HG03045 (cell line): Measurements from ENCODE around the gene ASB1.
"Not testable (repeated sequence)": the region's sequence is repeated elsewhere in the genome, so short reads cannot be mapped to it uniquely, and the experiment has no call there.

Experiments
- ATAC-seq: cut with Tn5 transposase; IDR thresholded peaks from one replicate; pipeline ENCODE4 v1.9.1; 2021; ENCODE audit warnings: mild to moderate bottlenecking, moderate library complexity; ENCODE audit not compliant: unreplicated experiment

The ASB1 gene

DNA sequence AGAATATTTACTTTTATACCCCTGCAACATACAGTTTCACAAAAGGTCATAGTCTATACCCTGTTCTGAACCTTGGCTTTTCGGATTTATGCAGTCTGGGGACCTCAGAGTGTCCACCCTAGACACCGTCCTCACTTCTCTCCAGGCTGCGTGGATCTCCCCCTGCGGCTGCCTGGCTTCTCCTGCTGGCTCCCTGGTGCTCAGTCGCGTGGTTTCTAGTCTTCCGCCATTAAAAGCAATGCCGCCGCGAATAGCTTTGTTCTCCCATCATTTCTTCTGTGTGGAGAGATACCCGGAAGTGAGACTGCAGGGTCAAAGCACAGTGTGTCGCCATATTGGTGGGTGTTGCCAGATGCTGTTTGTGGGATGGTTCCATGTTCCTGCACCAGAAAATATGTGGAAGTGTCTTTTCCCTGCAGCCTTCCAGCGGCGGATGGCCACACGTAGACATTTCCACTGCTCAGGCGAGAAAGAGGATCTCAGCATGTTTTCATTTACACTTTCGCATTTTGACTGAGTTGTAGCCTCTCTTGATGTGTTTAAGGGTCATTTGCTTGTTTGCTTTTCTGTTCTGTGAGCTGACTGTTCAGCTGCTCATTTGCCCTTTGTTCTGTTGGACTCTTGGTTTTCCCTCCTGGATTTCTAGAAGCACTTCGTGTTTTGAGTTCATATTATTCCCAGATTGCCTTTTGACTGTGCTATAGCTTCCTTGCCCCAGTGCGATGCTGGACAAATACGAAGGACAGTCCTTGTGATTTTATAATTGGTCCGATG lies 22.9 kb upstream of the ASB1 start:
- ATAC-seq = no peak

DNA sequence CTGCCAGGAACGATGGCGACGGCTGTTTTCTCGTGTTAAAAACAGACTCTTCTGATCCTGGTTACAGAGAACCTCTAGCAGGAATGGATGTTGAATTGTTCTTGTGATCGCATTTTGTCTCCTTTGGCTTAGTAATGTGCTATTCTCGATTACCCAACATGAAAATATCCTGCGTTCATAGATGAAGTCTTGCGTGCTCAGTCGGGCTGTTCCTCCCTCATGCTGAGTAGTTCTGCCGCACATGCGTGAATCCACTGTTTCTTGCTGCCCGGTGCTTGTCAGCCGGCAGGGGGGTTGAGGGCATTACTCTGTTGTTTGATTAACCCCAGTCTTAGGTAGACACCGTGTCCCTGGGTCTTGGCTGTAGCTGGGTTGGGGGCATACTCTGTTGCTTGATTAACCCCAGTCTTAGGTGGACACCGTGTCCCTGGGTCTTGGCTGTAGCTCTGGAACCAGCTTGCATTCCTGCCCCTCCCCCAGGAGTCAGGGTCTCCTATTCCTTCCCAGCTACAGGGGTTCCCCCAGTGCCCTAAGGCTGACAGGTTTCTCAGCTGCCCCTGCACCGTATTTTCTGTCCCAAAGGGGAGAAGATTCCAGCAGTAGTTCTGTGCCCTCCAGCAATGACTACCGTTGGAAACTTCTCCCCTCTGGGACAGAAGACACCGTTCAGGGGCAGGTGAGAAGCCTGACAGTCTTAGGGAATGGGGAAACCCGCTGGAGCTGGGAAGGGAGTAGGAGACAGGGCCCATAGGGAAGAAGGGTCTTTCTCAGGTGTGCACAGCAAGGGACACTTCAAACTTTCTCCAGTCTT lies 22.1 kb upstream of the ASB1 start:
- ATAC-seq = no peak

GRCh38 chr2:238405217-238405555 lies 21.5 kb upstream of the ASB1 start:
- not testable (repeated sequence) for ATAC-seq

DNA sequence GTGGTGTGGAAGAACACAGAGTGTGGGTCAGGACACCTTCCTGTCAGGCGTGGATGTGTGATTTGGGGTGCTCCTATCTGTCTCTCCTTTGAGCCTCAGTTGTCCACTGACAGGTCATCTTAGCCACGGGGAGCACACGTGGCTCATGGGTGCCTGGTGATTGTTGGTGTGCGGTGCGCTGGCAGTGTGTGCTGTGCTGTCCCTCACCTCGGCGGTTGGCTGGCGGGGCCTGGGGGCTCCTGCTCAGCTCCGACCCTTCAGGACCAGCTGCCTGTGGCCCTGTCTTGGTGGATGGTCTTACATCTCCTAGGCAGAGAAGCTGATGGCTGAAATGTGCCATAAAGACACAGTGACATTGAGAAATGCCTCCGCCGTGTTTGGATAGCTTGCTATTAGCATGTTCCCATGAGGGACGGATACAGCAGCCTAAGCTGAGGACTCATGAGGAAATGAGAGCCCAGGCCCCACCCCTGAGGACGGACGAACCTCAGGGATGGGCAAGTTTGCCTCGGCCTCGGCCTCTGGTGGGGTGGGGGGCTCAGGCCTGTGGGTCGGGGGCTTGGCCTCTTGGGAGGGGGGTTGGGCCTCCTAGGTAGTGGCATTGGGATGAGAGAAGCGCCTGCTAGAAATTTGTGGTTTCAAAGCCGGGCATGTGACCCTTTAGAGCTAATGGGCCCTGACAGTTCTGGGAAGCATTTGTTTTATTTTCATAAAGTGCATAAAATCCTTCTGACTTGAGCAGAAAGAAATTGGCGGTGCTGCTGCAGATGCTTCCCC lies 20.3 kb upstream of the ASB1 start:
- ATAC-seq = no peak

DNA sequence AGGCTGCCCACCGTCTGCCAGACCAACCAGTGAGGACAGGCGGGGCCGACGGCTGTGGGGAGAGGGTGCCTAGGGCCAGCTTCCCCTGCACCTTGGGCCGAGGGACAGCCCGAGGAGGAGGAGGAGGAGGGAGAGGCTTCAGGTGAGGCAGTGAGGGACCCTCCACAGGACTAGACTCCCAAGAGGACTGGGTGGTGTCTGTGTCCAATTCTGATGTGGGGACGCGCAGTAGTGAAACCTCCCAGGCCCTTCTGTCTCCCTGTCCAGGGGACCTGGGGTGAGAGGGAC lies 19.8 kb upstream of the ASB1 start:
- no peak for ATAC-seq

DNA sequence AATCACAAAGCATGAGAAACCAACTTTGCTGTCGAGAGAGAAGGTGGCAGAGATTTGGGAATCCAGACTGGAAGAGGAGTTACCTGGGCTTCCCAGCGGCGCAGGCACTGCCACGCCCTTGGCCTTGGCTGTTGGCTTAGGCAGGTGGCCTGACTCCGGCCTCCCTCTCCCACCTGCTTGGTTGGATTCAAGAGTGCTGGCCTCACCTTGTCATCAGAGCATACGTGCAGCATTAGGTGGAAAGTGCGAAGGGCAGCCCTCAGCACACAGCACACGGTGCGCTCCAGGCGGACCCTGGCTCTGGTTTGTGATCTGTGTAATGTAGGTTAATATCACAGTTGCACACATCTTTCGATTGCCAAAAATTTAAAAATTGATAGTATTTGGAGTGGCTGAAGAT lies 19.2 kb upstream of the ASB1 start:
- no peak for ATAC-seq

- ATAC-seq = no peak
These were observed 17.9 kb upstream of the ASB1 start for GRCh38 chr2:238408615-238409340.

DNA sequence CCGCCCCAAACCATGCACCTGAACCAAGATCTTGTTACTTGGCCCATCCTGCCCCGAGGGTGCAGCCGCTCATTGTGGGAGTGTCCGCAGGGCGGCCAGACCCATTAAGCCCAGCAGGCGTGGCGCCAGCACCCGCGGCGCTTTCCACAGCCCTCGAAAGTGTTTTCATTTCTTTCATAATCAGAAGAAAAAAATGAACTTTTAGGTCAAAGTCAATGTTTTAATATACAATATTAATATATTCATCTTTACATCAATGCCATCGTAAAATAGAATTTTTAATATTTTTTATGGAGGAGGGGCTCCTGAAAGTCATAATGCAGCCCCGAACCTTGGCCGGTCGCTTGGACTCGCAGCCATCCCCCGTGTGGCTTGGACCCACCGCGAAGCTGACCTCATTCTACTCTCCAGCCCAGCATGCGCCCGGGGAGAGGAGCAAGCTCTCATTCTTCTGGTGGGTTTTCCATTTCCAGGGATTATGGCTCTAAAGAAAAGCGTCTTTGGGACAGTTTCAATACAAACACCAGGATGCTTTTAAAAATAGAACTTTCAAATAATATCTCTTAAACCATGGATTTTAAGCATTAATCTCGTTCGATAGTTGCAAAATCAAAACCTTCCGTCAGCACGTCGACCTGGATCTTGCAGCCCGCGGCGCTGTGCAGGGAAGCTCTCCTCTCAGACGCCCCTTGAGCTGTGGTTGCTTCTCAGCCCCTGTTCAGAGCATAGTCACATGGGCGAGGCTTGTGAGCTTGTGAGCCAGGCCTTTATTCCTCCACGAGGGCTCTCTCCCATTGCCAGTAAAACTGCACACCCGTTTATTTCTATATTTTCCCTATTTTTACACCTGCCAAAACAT lies 17.2 kb upstream of the ASB1 start:
- no peak for ATAC-seq

DNA sequence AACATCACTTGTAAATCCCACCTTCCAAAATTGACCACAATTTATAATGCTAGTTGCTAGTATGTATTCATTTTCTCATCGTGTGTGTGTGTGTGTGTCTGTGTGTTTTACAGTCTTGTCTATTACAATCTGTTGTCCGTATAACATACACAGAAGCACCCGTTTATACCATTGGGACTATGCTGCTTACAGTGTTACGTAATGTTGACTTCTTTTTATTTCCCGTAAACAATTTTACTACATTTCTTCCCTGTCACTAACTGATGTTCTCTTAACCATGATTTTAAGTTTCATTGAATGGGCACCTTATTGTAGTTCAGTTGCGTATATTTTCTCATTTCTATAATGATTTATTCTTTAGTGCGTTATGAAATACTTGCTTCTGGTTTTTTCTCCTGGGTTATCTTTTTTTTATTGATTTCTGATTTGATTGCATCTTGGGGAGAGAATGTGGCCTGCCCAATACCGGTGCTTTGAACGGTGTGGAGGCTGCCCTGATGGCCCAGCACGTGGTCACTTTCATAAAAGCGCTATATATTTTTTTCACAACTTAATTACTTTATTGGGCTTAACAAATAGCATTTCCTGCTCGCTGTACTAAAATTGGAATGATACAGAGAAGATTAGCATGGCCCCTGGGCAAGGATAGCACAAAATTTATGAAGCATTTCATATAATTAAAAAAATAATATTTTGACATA lies 14.5 kb upstream of the ASB1 start:
- no peak for ATAC-seq

DNA sequence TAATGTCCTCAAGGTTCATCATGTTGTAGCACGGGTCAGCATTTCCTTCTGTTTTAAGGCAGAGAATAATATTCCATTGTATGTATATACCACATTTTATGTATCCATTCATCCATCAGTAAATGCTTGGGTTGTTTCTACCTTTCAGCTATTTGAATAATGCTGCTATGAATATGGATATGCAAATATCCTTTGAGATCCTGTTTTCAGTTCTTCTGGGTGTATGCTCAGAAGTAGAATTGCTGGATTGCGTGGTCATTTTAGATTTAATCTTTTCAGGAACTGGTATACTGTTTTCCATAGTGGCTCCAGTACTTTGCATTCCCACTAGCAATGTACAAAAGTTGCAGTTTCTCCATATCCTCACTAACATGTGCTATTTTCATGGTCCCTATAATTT lies 13.4 kb upstream of the ASB1 start:
- no peak for ATAC-seq

DNA sequence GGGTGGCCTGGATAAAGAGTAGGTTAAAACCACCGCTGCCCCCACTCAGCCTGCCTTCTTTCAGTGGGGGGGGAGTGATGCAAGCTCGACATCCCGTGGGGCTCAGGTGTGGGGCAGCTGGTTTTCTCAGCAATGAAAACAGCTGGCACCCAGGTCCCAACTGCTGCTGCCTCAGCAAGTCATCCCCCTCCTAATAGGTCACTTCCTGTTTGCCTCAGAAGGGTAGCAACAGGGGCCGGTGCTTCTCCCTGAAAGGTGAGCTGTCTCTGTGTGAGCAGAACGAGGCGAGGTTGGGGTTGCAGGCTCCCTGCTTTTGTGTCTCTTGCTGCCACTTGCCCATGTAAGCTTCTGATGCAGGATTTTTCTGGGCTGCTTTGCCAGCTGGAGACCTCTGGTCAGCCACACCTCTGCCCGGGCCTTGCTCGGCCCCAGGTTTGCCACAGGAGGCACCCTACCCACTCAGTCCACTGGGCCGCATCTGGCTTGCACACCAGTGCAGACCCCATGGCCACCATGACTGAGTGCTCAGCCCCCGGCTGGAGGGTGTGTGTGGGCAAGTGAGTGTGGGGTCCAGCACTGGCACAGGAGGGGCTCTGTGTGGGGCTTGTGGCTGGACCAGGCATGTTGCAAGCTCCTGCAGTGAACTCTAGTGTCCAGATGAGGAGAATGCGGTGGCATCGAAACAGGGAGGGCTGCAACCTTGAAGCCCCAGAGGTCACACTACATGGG lies 11.5 kb upstream of the ASB1 start:
- no peak for ATAC-seq

GRCh38 chr2:238415893-238416292 lies 10.8 kb upstream of the ASB1 start:
- no peak for ATAC-seq

GRCh38 chr2:238418196-238418998 lies 8.3 kb upstream of the ASB1 start:
- no peak for ATAC-seq

DNA sequence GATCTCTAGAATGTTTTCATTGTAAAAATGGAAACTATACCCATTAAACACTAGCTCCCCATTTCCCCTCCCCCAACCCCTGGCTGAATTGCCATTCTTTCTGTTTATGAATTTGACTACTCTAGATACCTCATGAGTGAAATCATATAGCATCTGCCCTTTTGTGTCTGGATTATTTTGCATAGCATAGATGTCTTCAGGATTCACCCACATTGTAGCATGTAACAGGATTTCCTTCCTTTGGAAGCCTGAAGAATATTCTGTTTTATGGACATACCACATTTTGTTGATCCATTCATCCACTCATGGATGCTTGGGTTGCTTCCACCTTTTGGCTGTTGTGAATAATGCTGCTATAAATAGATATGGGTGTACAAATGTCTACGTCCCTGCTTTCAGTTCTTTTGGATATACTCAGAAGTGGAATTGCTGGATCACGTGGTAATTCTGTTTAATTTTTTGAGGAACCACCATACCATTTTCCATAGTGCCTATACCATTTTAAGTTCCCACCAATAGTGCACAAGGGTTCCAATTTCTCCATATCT lies 7.7 kb upstream of the ASB1 start:
- ATAC-seq = no peak

GRCh38 chr2:238420442-238420841 lies 6.3 kb upstream of the ASB1 start:
- no peak for ATAC-seq

GRCh38 chr2:238420878-238421694 lies 5.6 kb upstream of the ASB1 start:
- no peak for ATAC-seq

GRCh38 chr2:238421695-238422035 lies 5.1 kb upstream of the ASB1 start:
- no peak for ATAC-seq
